ENCODE results near the gene VCL.
"Not testable (repeated sequence)": the region's sequence is repeated elsewhere in the genome, so short reads cannot be mapped to it uniquely, and the experiment has no call there.

VCL gene

GRCh38 chr10:73971636-73972354, 26.1 kb upstream of the VCL start:
- no peak for DNase-seq (ENCODE audit: low read depth in 2 of 2)

GRCh38 chr10:73973427-73973826, 24.5 kb upstream of the VCL start:
- no peak for DNase-seq (ENCODE audit: low read depth in 2 of 2)

- no peak for DNase-seq (ENCODE audit: low read depth in 2 of 2)
Measured at GRCh38 chr10:73974309-73974946, 23.5 kb upstream of the VCL start.

GRCh38 chr10:73975388-73975787, 22.5 kb upstream of the VCL start:
- no peak for DNase-seq (ENCODE audit: low read depth in 2 of 2)

GRCh38 chr10:73979141-73979808, 18.6 kb upstream of the VCL start:
- no peak for DNase-seq (ENCODE audit: low read depth in 2 of 2)

- no peak for DNase-seq (ENCODE audit: low read depth in 2 of 2)
Measured at GRCh38 chr10:73979809-73980433, 18.0 kb upstream of the VCL start.

GRCh38 chr10:73981812-73982211, 16.1 kb upstream of the VCL start:
- no peak for DNase-seq (ENCODE audit: low read depth in 2 of 2)

GRCh38 chr10:73983096-73984047, 14.5 kb upstream of the VCL start:
- DNase-seq (ENCODE audit: low read depth in 2 of 2): no peak

- no peak for DNase-seq (ENCODE audit: low read depth in 2 of 2)
Measured at GRCh38 chr10:73989594-73990150, 8.2 kb upstream of the VCL start.

GRCh38 chr10:73991203-73991883, 6.6 kb upstream of the VCL start:
- DNase-seq (ENCODE audit: low read depth in 2 of 2): no peak

- DNase-seq (ENCODE audit: low read depth in 2 of 2): peak; percentile 24 to 57
Measured at GRCh38 chr10:73991884-73992245, 6.1 kb upstream of the VCL start.

GRCh38 chr10:73992899-73993788, 4.8 kb upstream of the VCL start:
- no peak for DNase-seq (ENCODE audit: low read depth in 2 of 2)

GRCh38 chr10:73995035-73995358, 2.9 kb upstream of the VCL start:
- no peak for DNase-seq (ENCODE audit: low read depth in 2 of 2)

GRCh38 chr10:73997461-73997786, 492 bp upstream of the VCL start:
- peak; percentile 21 to 61 for DNase-seq (ENCODE audit: low read depth in 2 of 2)

GRCh38 chr10:73998623-73998928, 660 bp downstream of the VCL start:
- DNase-seq (ENCODE audit: low read depth in 2 of 2): no peak

GRCh38 chr10:73998929-73999691, 1.2 kb downstream of the VCL start:
- DNase-seq (ENCODE audit: low read depth in 2 of 2): no peak

- DNase-seq (ENCODE audit: low read depth in 2 of 2): no peak
Measured at GRCh38 chr10:73999703-74000102, 1.8 kb downstream of the VCL start.

- DNase-seq (ENCODE audit: low read depth in 2 of 2): not testable (repeated sequence)
Measured at GRCh38 chr10:74000244-74000643, 2.3 kb downstream of the VCL start.
